ENCODE results near the gene GOLGA6D. TPM values are rescaled to one million over a fixed set of nuclear protein-coding genes. Genes with fewer than 3 reads are reported as not detected.
A peak's percentile ranks its signal among the peaks of the same experiment; 100 is the strongest.
"Not testable (repeated sequence)": the region's sequence is repeated elsewhere in the genome, so short reads cannot be mapped to it uniquely, and the experiment has no call there.

Gene GOLGA6D
- total and polyA plus RNA-seq, 2 donors (not counting 3 experiments of a cell fraction or from before 2014, with no cell fraction given) = not detected

DNA sequence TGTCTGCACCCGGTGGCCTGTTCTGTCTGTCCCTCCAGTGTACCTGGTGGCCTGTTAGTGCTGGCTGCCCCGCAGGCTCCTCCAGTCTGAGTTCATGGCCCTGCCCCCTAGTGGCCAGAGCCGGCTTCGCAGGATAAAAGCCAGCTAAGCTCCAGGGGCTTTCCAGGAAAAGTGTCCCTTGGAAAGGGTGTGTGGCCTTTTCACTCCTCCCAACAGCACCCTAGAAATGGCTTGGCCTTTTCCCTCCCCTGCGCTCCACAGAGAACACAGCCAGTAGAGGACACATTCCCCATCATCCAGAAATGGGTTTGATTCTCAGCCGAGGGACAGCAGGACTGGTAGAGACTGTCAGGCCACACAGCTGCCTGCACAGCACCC, 16.7 kb downstream of the GOLGA6D start:
- H3K9ac ChIP-seq (replicated peaks; ENCODE audit: extremely low read depth, insufficient read depth, low read length); H3K27me3 ChIP-seq (ENCODE audit: control insufficient read depth in 2 of 2, insufficient read depth in 2 of 2, low read length in 2 of 2); H3K9me1 ChIP-seq (replicated peaks; ENCODE audit: control insufficient read depth, extremely low read depth, insufficient read depth, low read length); H2AFZ ChIP-seq (ENCODE audit: low read depth, low read length); H4K20me1 ChIP-seq (replicated peaks; ENCODE audit: control insufficient read depth, extremely low read depth, insufficient read depth, low read length); H3K79me2 ChIP-seq (ENCODE audit: control insufficient read depth, insufficient read depth, low read length); DNase-seq (ENCODE audit: low read depth, low spot score); H3K36me3 ChIP-seq (ENCODE audit: control insufficient read depth in 2 of 2, extremely low read depth in 1 of 2, insufficient read depth in 2 of 2, low read length in 2 of 2); H3K9me3 ChIP-seq (replicated peaks; ENCODE audit: control insufficient read depth, insufficient read depth, low read length); H3K4me3 ChIP-seq (replicated peaks in 1 of 3; ENCODE audit: insufficient read depth in 1 of 3, low read depth in 1 of 3, low read length in 3 of 3); intact Hi-C loops (cut with micrococcal nuclease); dilution Hi-C loops (cut with MboI; ENCODE audit: extremely low pct_ligation_motif_present, low sequenced_read_pairs); POLR2A ChIA-PET; BruUV-seq (replicated peaks); H3K4me2 ChIP-seq (ENCODE audit: insufficient read depth, low read length); H3K4me1 ChIP-seq (ENCODE audit: control insufficient read depth, extremely low read depth, insufficient read depth, low read length); CTCF ChIA-PET; H3K27ac ChIP-seq (ENCODE audit: insufficient read depth, low read depth, low read length): not testable (repeated sequence)
- FAIRE-seq = peak; percentile 38
- TF ChIP-seq CTCF (IDR thresholded peaks at IDR 0.05; ENCODE audit: extremely low read depth in 1 of 2, insufficient read depth in 1 of 2, low read depth in 1 of 2, low read length in 2 of 2) = peak; percentile 18 to 24

GRCh38 chr15:75300026-75300425, 17.4 kb downstream of the GOLGA6D start:
- CTCF ChIA-PET; H2AFZ ChIP-seq (ENCODE audit: low read depth, low read length); H3K27me3 ChIP-seq (ENCODE audit: control insufficient read depth in 2 of 2, insufficient read depth in 2 of 2, low read length in 2 of 2); H3K4me1 ChIP-seq (ENCODE audit: control insufficient read depth, extremely low read depth, insufficient read depth, low read length); H3K79me2 ChIP-seq (ENCODE audit: control insufficient read depth, insufficient read depth, low read length); POLR2A ChIA-PET; H3K4me3 ChIP-seq (replicated peaks in 1 of 3; ENCODE audit: insufficient read depth in 1 of 3, low read depth in 1 of 3, low read length in 3 of 3); H3K9me1 ChIP-seq (replicated peaks; ENCODE audit: control insufficient read depth, extremely low read depth, insufficient read depth, low read length); H3K9ac ChIP-seq (replicated peaks; ENCODE audit: extremely low read depth, insufficient read depth, low read length); DNase-seq (ENCODE audit: low read depth, low spot score); H4K20me1 ChIP-seq (replicated peaks; ENCODE audit: control insufficient read depth, extremely low read depth, insufficient read depth, low read length); dilution Hi-C loops (cut with MboI; ENCODE audit: extremely low pct_ligation_motif_present, low sequenced_read_pairs); H3K36me3 ChIP-seq (ENCODE audit: control insufficient read depth in 2 of 2, extremely low read depth in 1 of 2, insufficient read depth in 2 of 2, low read length in 2 of 2); BruUV-seq (replicated peaks); H3K4me2 ChIP-seq (ENCODE audit: insufficient read depth, low read length); H3K9me3 ChIP-seq (replicated peaks; ENCODE audit: control insufficient read depth, insufficient read depth, low read length); H3K27ac ChIP-seq (ENCODE audit: insufficient read depth, low read depth, low read length); FAIRE-seq: not testable (repeated sequence)
- intact Hi-C loops (cut with micrococcal nuclease) = loop anchor here (10.0 kb wide), 1 partner anchor 275 kb away; the partner anchor contains the start of gene PPCDC

Measured in endothelial cell of umbilical vein (primary cell).